Ishikawa (cell line): ENCODE data around the gene FKBP9.

Source experiments
- EP300 ChIP-seq: IDR thresholded peaks from 2 replicates; pipeline ENCODE4 v1.6.1; 2012; ENCODE audit warnings: borderline replicate concordance
- FOXM1 ChIP-seq: IDR thresholded peaks from 2 replicates; pipeline ENCODE4 v1.6.1; 2012; ENCODE audit warnings: low read depth, borderline replicate concordance
- RAD21 ChIP-seq: IDR thresholded peaks from 2 replicates; pipeline ENCODE4 v1.6.1; 2012; ENCODE audit warnings: low read depth
- REST ChIP-seq: IDR thresholded peaks from 2 replicates; pipeline ENCODE4 v1.6.1; 2012; ENCODE audit warnings: low read depth, mild to moderate bottlenecking
- YY1 ChIP-seq: IDR thresholded peaks from 2 replicates; pipeline ENCODE4 v1.6.1; 2012; ENCODE audit warnings: low read depth

- no peak for TF ChIP-seq EP300
- TF ChIP-seq YY1 = no peak
- TF ChIP-seq FOXM1 = no peak
- TF ChIP-seq REST = no peak
- TF ChIP-seq RAD21 = no peak
Measured at GRCh38 chr7:33048704-33049103, 91.5 kb downstream of the FKBP9 start.
